RKO (cell line): ENCODE results near the gene EIF3D.
"Not testable (repeated sequence)": the region's sequence is repeated elsewhere in the genome, so short reads cannot be mapped to it uniquely, and the experiment has no call there.

Source experiments
- DNase-seq: peaks from one replicate; pipeline ENCODE4 v3.0.0-alpha.2; 2016; ENCODE audit warnings: low spot score

EIF3D gene

GRCh38 chr22:36550701-36551495 is 21.9 kb upstream of the EIF3D start:
- no peak for DNase-seq

DNA sequence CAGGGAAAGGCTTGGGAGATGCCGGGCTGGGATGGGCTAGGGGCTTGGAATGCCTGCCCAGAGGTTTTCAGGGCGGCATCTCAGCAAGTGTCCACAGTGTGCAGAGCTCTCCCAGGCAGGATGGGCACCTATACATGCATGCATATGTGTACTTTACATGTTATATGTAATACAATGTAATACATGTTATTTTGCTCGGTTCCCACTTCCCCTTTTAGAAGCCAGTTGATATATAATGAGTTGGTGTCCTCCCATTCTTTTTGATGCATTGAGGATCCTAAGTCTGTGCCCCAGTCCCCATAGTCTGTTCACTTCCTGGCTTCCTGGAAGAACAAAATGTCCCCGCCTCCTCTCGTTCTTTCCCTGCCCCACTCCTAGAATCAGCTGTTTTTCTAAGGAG is 20.1 kb upstream of the EIF3D start:
- no peak for DNase-seq

DNA sequence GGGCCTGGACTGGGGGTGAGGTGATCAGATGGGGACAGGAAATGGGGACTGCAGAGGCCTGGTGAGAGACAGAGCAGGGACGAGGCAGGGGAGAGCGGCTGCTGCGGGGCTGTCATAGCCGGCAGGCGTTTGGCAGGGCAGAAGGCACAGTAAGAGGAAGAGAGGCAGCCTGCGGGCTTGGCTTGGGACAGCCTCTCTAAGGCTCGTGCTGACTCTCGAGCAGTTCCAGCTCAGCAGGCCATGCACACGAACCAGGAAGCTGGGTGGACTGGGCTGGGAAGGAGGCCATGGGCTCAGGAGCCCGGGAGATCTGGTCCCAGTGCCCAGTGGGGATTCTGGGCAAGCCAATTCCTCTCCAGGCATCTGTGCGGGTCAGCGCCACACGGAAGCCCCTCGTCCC is 19.6 kb upstream of the EIF3D start:
- no peak for DNase-seq

- DNase-seq = peak; percentile 89
Measured at GRCh38 chr22:36546932-36547331, 18.0 kb upstream of the EIF3D start.

GRCh38 chr22:36546092-36546804 is 17.3 kb upstream of the EIF3D start:
- DNase-seq = peak; percentile 78

DNA sequence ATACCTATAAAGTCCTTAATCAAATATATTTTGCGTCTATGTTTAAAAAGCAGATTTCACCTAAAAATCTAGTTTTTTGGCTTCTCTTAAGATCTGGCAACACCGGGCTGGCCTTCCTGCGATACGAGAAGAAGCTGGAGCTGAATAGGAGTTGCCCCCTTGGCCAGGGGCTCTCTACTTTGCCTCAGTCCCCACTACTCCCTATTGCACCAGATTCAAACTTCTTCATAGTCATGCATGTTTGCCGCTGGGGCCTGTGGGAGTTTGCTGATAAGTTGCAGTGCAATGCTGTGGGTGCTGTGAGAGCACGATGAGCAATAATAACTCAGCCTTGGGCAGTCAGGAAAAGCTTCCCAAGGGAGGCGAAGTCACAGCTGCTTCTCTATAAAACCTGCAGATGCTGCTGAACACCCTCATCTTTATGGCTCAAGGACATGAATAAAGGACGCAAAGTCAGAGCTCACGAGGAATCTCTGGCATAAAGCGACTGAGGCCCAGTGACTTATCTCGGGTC is 15.2 kb upstream of the EIF3D start:
- DNase-seq = peak; percentile 63

GRCh38 chr22:36541831-36542411 is 13.0 kb upstream of the EIF3D start:
- DNase-seq = peak; percentile 98

- DNase-seq = no peak
Measured at GRCh38 chr22:36540867-36541642, 12.1 kb upstream of the EIF3D start.

DNA sequence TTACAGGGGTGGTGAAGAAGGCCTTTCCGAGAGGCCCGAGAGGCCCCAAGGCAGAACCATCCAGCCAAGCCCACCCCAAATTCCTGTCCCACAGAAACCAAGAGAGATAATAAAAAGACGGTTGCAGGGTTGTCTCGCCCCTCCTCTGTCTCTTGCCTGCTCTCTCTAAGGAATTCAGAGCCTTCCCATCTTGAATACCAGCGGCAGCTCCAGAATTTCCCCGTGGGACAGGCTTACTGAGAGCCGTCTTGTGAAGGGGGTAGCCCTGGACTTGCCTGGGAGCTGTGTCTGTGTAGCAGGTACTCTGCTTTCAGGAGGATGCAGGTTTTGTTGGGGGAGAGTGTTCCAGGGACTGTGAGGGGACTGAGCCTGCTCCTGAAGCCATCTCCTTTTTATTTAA is 9.6 kb upstream of the EIF3D start:
- DNase-seq = no peak

- DNase-seq = no peak
Measured at GRCh38 chr22:36536717-36537116, 7.8 kb upstream of the EIF3D start.

- DNase-seq = not testable (repeated sequence)
Measured at GRCh38 chr22:36533320-36533719, 4.4 kb upstream of the EIF3D start.

GRCh38 chr22:36532466-36532865 is 3.5 kb upstream of the EIF3D start:
- DNase-seq = no peak

- peak; percentile 54 for DNase-seq
Measured at GRCh38 chr22:36528341-36528740, 625 bp downstream of the EIF3D start.

- DNase-seq = no peak
Measured at GRCh38 chr22:36522662-36523061, 6.3 kb downstream of the EIF3D start.

DNA sequence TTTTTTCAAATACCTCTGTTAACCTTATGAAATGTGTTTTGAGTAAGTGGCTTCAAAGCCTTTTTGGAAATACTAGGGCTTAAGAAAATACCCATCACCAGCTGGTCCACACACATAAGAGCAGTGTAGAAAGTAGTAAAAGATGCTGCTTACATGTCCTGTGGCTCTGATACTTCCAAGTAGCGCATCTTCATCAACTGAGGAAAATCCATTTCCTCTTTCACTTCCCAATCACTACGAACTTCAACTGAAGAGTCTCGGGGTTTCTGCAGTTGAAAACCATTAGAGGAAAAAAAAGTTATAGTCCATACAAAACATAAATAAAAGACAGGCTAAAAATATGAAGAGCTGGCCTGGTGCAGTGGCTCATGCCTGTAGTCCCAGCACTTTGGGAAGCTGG is 8.5 kb downstream of the EIF3D start:
- DNase-seq = no peak

DNA sequence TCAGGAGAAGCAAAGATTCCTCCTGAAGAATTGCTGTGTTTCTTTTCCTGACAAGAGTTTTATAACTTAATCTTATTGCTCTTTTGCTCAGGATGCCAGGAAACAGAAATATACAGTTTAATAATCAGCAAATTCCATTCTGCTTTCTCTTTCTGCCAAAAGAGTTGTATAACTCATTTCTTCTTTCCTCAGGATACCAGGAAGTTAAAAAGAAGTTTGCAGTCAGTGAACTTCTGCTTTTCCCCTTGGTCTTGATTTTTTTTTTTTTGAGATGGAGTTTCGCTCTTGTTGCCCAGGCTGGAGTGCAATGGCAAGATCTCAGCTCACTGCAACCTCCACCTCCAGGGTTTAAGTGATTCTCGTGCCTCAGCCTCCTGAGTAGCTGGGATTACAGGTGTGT is 9.1 kb downstream of the EIF3D start:
- not testable (repeated sequence) for DNase-seq

DNA sequence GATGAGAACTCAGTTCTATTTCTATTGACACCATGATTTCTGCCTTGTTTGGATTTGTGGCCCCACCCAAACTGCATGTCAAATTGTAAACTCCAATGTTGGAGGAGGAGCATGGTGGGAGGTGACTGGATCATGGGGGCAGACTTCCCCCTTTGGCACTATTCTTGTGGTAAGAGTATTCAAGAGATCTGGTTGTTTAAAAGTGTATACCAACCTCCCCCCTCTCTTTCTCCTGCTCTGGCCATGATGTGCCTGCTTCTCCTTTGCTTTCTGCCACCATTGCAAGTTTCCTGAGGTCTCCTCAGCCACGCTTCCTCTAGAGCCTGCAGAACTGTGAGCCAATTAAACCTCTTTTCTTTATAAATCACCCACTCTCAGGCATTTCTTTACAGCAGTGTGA is 14.2 kb downstream of the EIF3D start:
- DNase-seq = no peak

- no peak for DNase-seq
Measured at GRCh38 chr22:36512991-36513390, 16.0 kb downstream of the EIF3D start.

GRCh38 chr22:36512333-36512732 is 16.6 kb downstream of the EIF3D start:
- no peak for DNase-seq

GRCh38 chr22:36510966-36511881 is 17.7 kb downstream of the EIF3D start:
- DNase-seq = peak; percentile 52

GRCh38 chr22:36510384-36510783 is 18.6 kb downstream of the EIF3D start:
- DNase-seq = no peak
